Upper lobe of left lung (tissue), 4 donors: ENCODE data around the gene SPNS3.

Source experiments
- CTCF ChIP-seq, 6 experiments: fragments of 450-650 bp in 4 of 6; fragments of 200-600 bp in 2 of 6; sonication (generic) in 2 of 6; IDR thresholded peaks; one replicate each; pipeline ENCODE4 v1.5.1; 2016 to 2019; ENCODE audit warnings: antibody characterized with exemption in 6 of 6
- EP300 ChIP-seq, 4 donors: sonication (generic); formaldehyde crosslinking; IDR thresholded peaks; one replicate each; pipeline ENCODE4 v1.5.1; 2017; ENCODE audit warnings: antibody characterized with exemption in 4 of 4, control low read depth in 2 of 4
- POLR2A ChIP-seq, 4 donors: fragments of 450-650 bp; IDR thresholded peaks; one replicate each; pipeline ENCODE4 v1.5.1; 2016 to 2017; ENCODE audit warnings: antibody characterized with exemption in 4 of 4, mild to moderate bottlenecking in 2 of 4
- POLR2AphosphoS5 ChIP-seq, 2 donors: sonication (generic); formaldehyde crosslinking; IDR thresholded peaks; one replicate each; pipeline ENCODE4 v1.5.1; 2017; ENCODE audit warnings: antibody characterized with exemption in 2 of 2

- TF ChIP-seq POLR2A (IDR thresholded peaks at IDR 0.05) (no peak), CTCF (IDR thresholded peaks at IDR 0.05) (no peak), POLR2AphosphoS5 (IDR thresholded peaks at IDR 0.05) (no peak), EP300 (IDR thresholded peaks at IDR 0.05) (no peak)
Observed at GRCh38 chr17:4497101-4497824, 63.5 kb downstream of the SPNS3 start.
